PC-9 (cell line): ENCODE data around the gene CLEC3A. TPM values are rescaled to one million over a fixed set of nuclear protein-coding genes. Genes with fewer than 3 reads are reported as not detected.

ENCODE experiments used
- BruUV-seq: library from RNA; stranded (reverse); fragments of 400-500 nt; replicated peaks from 2 replicates; lab custom pipeline; 2021; lab: Mats Ljungman, UMichigan
- CTCF ChIA-PET: fragments of 300-600 bp; sonication (Branson Sonifier 250); formaldehyde crosslinking; loops from one replicate; lab custom pipeline; 2022; ENCODE audit warnings: antibody characterized with exemption; lab: Charles Lee
- POLR2A ChIA-PET: fragments of 300-600 bp; sonication (Branson Sonifier 250); formaldehyde crosslinking; loops from one replicate; lab custom pipeline; 2022; ENCODE audit warnings: antibody characterized with exemption; ENCODE audit not compliant: unreplicated experiment; lab: Charles Lee
- DNase-seq, 2 experiments: peaks; one replicate each; pipeline versions ENCODE4 v3.0.0 to v3.0.0-alpha.2; 2015 to 2022; ENCODE audit warnings: mixed read lengths in 1 of 2
- H2AFZ ChIP-seq: fragments of 200-600 bp; sonication (generic); 2 replicates; pipeline ENCODE4 v1.8.1; 2017; ENCODE audit warnings: antibody characterized with exemption
- H3F3A ChIP-seq: fragments of 200-600 bp; sonication (generic); 2 replicates; pipeline ENCODE4 v1.8.1; 2017; ENCODE audit warnings: antibody characterized with exemption, mild to moderate bottlenecking, low read depth; ENCODE audit not compliant: insufficient read depth
- H3K27ac ChIP-seq: fragments of 200-600 bp; sonication (generic); 2 replicates; pipeline ENCODE4 v1.6.1; 2016; ENCODE audit warnings: mixed run types
- H3K27me3 ChIP-seq: fragments of 200-600 bp; sonication (generic); 2 replicates; pipeline ENCODE4 v1.6.1; 2016; ENCODE audit warnings: low read depth, mixed run types; ENCODE audit not compliant: insufficient read depth
- H3K36me3 ChIP-seq: fragments of 200-600 bp; sonication (generic); 2 replicates; pipeline ENCODE4 v1.6.1; 2016; ENCODE audit warnings: low read depth, mixed run types
- H3K4me1 ChIP-seq: fragments of 200-600 bp; sonication (generic); replicated peaks from 2 replicates; pipeline ENCODE4 v1.6.1; 2016; ENCODE audit warnings: mixed run types; ENCODE audit not compliant: insufficient read depth
- H3K4me2 ChIP-seq: fragments of 200-600 bp; sonication (generic); 2 replicates; pipeline ENCODE4 v1.6.1; 2017; ENCODE audit warnings: mixed run types
- H3K4me3 ChIP-seq: fragments of 200-600 bp; sonication (generic); 2 replicates; pipeline ENCODE4 v1.6.1; 2016; ENCODE audit warnings: mixed run types
- H3K79me2 ChIP-seq: fragments of 200-600 bp; sonication (generic); 2 replicates; pipeline ENCODE4 v1.6.1; 2017; ENCODE audit warnings: low read depth, mixed run types
- H3K9me2 ChIP-seq: fragments of 200-600 bp; sonication (generic); 2 replicates; pipeline ENCODE4 v1.8.1; 2017; ENCODE audit warnings: mild to moderate bottlenecking; ENCODE audit not compliant: insufficient read depth
- H3K9me3 ChIP-seq: fragments of 200-600 bp; sonication (generic); 2 replicates; pipeline ENCODE4 v1.8.1; 2016; ENCODE audit warnings: low read depth; ENCODE audit not compliant: insufficient read depth
- H4K20me1 ChIP-seq: fragments of 200-600 bp; sonication (generic); 2 replicates; pipeline ENCODE4 v1.8.1; 2017; ENCODE audit not compliant: insufficient read depth
- CTCF ChIP-seq: fragments of 200-600 bp; sonication (generic); conservative IDR thresholded peaks from 2 replicates; pipeline ENCODE4 v1.6.1; 2017; ENCODE audit warnings: mixed run types, antibody characterized with exemption, mild to moderate bottlenecking, moderate library complexity
- EZH2 ChIP-seq: fragments of 200-600 bp; sonication (generic); IDR thresholded peaks from 2 replicates; pipeline ENCODE4 v1.8.0; 2017; ENCODE audit warnings: antibody characterized with exemption, low read depth
- intact Hi-C: fragments of 100-400 bp; cut with micrococcal nuclease; formaldehyde crosslinking; loops from one replicate; pipeline ENCODE4 v1.10.0; 2022; ENCODE audit not compliant: unreplicated experiment
- total RNA-seq: library from RNA; stranded (reverse); gene quantifications from 2 replicates; pipeline ENCODE4 v1.2.3, GENCODE V29; 2021

CLEC3A gene
- total RNA-seq, 1 experiment from 2014 or later = not detected

GRCh38 chr16:78081341-78081740, 59.0 kb downstream of the CLEC3A start:
- intact Hi-C loops = no loop called here

More at GRCh38 chr16:78081341-78081740, 59.0 kb downstream of the CLEC3A start:
- POLR2A ChIA-PET = no interaction called here
- H3K4me1 ChIP-seq = no peaks in the 10 kb centered on the region
- H4K20me1 ChIP-seq = no peaks in the 10 kb centered on the region
- peaks cover 73% of the 10 kb centered on the region for H3K27me3 ChIP-seq
- CTCF ChIA-PET = no interaction called here
- H3K4me2 ChIP-seq = no peak overlapping the region
- H3K9me2 ChIP-seq = no peaks in the 10 kb centered on the region
- BruUV-seq = no TSS peak
- no peak for DNase-seq
- TF ChIP-seq EZH2 = no peak
- no peak for TF ChIP-seq CTCF
- no peaks in the 10 kb centered on the region; the same call in 1 of the 2 replicates for H3K9me3 ChIP-seq
- no peak overlapping the region for H3K27ac ChIP-seq
- H3K36me3 ChIP-seq = no peaks in the 10 kb centered on the region
- H2AFZ ChIP-seq = no peak overlapping the region
- no peak overlapping the region for H3K4me3 ChIP-seq
- H3K79me2 ChIP-seq = no peaks in the 10 kb centered on the region
- H3F3A ChIP-seq = no peaks in the 10 kb centered on the region

Other genes starting within 250 kb of the CLEC3A start
- gene VAT1L, start 234.0 kb upstream of the CLEC3A start, total RNA-seq = not detected in 2 replicates
- gene WWOX, start 77.1 kb downstream of the CLEC3A start, total RNA-seq = 33.3 and 35.6 TPM in 2 replicates